HG03457 (cell line): Measurements from ENCODE around the gene MAU2.
A peak's percentile ranks its signal among the peaks of the same experiment; 100 is the strongest.

Experiments used
- ATAC-seq: cut with Tn5 transposase; IDR thresholded peaks from one replicate; pipeline ENCODE4 v1.9.1; 2021; ENCODE audit warnings: moderate number of reproducible peaks; ENCODE audit not compliant: unreplicated experiment

The MAU2 gene

GRCh38 chr19:19320361-19321140, at the start of gene MAU2, which contains the start of gene SUGP1:
TSS of gene MAU2 (plus strand) at chr19:19320829. CDS start at chr19:19320860, 31 bp downstream.
TSS of gene SUGP1 (minus strand) at chr19:19320509. CDS start at chr19:19320496, 13 bp downstream.
- peak; percentile 83 for ATAC-seq

- no peak for ATAC-seq
Observed at GRCh38 chr19:19271828-19272599, 48.6 kb upstream of the MAU2 start.

- ATAC-seq = no peak
Observed at GRCh38 chr19:19274146-19274545, 46.5 kb upstream of the MAU2 start.

- ATAC-seq = no peak
Observed at GRCh38 chr19:19274716-19275565, 45.7 kb upstream of the MAU2 start.

DNA sequence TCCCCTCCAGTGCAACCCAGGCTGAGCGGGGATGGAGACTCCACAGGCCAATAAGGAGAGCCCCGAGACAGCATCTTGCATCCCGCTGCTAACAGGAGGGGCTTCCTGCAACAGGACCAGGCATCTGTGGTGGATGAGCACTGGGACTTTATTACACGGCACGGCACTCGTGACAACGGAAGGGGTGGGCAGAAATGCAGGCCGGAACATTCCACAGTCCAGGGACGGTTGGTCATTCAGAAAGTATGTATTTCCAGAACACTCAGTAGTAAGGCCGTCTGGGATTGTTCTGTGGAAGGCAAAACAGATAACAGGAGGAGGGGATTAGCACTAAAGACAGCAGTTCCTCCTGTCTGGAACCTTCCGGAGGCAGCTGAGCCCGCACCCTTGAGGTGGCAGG, 44.2 kb upstream of the MAU2 start:
- no peak for ATAC-seq

GRCh38 chr19:19276851-19277250, 43.8 kb upstream of the MAU2 start:
- no peak for ATAC-seq

DNA sequence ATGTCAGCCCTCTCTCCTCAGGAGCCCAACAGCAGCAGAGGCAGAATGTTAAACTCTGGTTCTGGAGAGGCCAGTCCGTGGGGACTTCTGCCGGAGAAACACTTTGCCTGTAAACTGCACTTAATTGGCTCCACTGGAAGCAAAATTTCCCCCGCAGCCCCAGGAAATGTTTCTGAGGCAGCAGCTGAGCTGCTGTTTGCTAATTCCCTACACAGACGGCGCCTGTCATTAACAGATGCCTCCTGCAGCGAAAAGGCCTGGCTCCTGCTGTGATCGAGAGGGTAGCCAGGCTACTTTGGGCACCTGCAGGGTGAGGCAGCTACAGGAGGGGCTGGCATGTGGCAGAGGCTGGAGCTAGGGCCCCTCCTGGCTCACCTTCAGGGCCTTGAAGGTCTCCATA, 42.3 kb upstream of the MAU2 start:
- ATAC-seq = no peak

GRCh38 chr19:19279062-19279612, 41.5 kb upstream of the MAU2 start:
- no peak for ATAC-seq

DNA sequence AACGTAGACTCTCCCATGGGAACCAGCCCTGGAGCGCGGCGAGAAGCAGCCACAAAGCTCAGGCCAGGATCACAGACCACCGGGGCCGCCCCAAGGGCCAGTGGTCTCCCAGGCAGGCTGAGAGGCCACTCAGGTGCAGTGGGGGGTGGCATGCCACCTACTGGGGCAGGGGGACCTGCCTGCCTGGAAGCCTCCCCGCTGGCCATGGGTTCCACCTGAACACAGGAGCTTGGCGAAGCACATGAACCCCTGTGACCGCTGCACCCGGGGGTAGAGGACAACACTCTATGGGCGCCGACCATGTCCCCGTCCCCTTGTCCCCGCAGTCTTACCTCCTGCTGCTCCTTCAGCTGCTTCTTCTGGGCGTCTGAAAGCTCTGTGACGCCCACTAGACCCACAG, 40.8 kb upstream of the MAU2 start:
- no peak for ATAC-seq

DNA sequence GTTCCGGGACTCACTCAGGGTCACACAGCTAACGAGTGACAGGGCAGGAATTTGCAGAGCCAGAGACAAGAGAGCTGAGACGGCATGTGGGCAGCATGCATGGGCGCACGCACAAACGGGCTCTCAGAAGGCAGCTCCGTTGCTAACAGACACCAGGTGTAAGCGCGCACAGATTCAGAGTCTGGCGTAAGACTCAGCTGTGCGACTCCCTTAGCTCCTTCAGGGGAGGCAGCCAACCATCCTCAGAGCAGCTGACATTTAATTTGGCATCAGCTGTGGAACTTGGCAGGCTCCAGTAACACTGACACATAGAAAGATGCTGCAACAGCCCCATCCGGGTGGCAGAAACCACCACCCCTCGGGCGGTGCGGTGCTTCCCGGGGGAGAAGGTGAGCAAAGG, 40.1 kb upstream of the MAU2 start:
- ATAC-seq = no peak

DNA sequence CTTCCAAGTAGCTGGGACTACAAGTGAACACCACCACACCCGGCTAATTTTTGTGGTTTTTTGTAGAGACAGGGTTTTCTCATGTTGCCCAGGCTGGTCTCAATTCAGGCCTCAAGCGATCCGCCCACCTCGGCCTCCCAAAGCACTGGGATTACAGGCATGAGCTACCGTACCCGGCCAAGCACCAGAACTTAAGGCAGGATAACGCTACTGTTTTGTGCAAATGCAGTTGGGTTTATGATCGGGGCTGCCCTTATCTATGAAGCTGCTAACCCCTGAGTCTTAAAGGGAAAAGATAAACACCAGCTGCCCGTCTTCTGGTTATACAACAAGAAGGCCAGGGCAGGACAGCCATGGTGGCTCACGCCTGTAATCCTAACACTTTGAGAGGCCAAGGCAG, 34.9 kb upstream of the MAU2 start:
- ATAC-seq = no peak

- ATAC-seq = no peak
Observed at GRCh38 chr19:19292607-19293006, 28.0 kb upstream of the MAU2 start.

GRCh38 chr19:19294914-19295313, 25.7 kb upstream of the MAU2 start:
- ATAC-seq = no peak

GRCh38 chr19:19296953-19297689, 23.5 kb upstream of the MAU2 start:
- no peak for ATAC-seq

DNA sequence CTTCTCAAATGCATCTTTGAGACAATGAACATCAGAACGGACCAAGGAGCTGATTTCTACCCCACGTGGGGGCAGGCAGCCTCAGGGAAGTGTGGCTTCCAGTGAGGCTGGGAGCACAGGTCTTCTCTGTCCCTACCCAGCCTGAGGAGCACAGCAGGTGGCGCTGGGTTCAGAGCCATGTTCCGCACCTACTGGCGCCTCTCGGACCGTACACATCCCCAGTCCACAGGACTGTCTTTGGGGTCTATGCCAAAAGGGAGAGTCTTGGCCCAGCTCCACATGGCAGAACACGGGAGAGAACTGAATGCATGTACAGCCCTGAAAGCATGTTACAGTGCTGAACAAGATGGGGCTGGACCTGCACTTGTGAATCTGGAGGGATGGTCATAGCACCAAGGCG, 22.9 kb upstream of the MAU2 start:
- no peak for ATAC-seq

- ATAC-seq = no peak
Observed at GRCh38 chr19:19300613-19301012, 20.0 kb upstream of the MAU2 start.

DNA sequence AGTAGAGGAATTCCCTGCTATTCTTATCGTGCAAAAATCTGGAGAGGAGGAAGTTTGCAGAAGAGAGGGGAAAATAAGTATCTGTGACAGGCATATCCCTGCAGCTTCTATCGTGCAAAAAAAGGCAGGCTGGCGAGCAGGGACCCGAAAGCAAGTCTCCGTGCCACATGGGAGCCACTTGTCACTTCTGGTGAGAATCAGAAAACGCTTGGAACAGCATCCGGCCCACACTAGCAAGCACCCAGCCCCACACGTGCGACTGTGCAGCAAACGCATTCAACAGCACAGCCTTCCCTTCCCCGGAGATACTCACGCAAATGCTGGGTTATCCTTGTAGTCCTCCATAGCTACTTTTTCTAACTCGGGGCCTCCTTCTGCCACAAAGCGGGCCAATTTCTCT, 17.2 kb upstream of the MAU2 start:
- no peak for ATAC-seq

DNA sequence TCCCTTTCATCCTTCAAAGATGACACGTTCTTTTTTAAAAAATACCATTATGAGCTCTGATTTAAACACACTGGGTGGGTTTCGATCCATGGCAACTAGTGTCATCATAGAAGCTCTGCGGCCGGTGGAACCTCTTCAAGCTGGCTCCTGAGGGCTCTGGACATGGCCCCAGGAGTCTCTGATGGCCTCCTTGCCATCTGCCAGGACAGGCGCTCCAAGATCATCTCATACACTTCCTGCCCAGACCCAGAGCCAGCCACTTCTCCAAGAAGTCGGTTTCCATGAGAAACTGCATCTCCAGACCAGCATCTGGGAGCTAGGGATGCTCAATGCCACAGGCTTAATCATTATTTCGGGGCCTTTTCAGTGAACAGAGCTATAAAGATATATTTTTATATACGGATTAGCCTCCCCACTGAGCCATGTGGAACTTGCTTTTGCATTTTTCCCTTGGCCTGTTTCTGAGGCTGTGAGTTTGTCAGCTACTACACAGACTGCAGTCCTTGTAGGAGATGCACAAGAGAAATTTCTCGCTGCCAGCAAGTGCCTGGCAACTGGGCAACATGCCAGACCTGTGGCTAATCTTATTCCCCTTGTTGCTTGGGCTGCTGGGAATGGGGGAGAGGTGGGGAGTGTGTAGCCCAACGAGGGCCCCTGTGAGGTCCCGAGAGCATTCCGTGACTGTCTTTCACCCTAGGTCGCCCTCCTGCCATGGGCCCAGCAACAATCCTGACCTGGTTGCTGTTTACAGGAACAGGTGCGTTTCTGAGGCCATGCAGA, 16.3 kb upstream of the MAU2 start:
- ATAC-seq = no peak

- ATAC-seq = no peak
Observed at GRCh38 chr19:19305066-19305465, 15.6 kb upstream of the MAU2 start.

GRCh38 chr19:19305696-19306095, 14.9 kb upstream of the MAU2 start:
- ATAC-seq = no peak
